Embryonic facial prominence (tissue), 1 donor: ENCODE data around the gene UGT2A3.

Experiments used
- DNase-seq: peaks from one replicate; pipeline ENCODE4 v3.0.0-alpha.2; 2016; ENCODE audit errors: extremely low spot score

The UGT2A3 gene

GRCh38 chr4:68912807-68913206 lies 38.8 kb downstream of the UGT2A3 start:
- DNase-seq = no peak

- no peak for DNase-seq
Measured at GRCh38 chr4:68909385-68909784, 42.2 kb downstream of the UGT2A3 start.

GRCh38 chr4:68907788-68908700 lies 43.6 kb downstream of the UGT2A3 start:
- no peak for DNase-seq

GRCh38 chr4:68907245-68907644 lies 44.4 kb downstream of the UGT2A3 start:
- DNase-seq = no peak

- DNase-seq = no peak
Measured at GRCh38 chr4:68906780-68907137, 44.8 kb downstream of the UGT2A3 start.

- peak; percentile 24 for DNase-seq
Measured at GRCh38 chr4:68905939-68906779, 45.4 kb downstream of the UGT2A3 start.

GRCh38 chr4:68905598-68905938 lies 46.0 kb downstream of the UGT2A3 start:
- no peak for DNase-seq

GRCh38 chr4:68904786-68905185 lies 46.8 kb downstream of the UGT2A3 start:
- no peak for DNase-seq

GRCh38 chr4:68896749-68897148 lies 54.9 kb downstream of the UGT2A3 start:
- DNase-seq = no peak

- DNase-seq = no peak
Measured at GRCh38 chr4:68895561-68896198, 55.9 kb downstream of the UGT2A3 start.

- no peak for DNase-seq
Measured at GRCh38 chr4:68892861-68893260, 58.7 kb downstream of the UGT2A3 start.

- DNase-seq = no peak
Measured at GRCh38 chr4:68891678-68892077, 59.9 kb downstream of the UGT2A3 start.

- DNase-seq = no peak
Measured at GRCh38 chr4:68885545-68885944, 66.1 kb downstream of the UGT2A3 start.

GRCh38 chr4:68883870-68884269 lies 67.7 kb downstream of the UGT2A3 start:
- DNase-seq = no peak
